Mammary epithelial cell (primary cell): ENCODE data around the gene CLMN.

ENCODE experiments used
- EZH2 ChIP-seq: IDR thresholded peaks from 2 replicates; pipeline ENCODE4 v1.6.1; 2012; ENCODE audit warnings: low read length, inconsistent platforms, borderline replicate concordance
- TF ChIP-seq, protein P1 (sequence below), 2 donors: IDR thresholded peaks in 1 of 2; conservative IDR thresholded peaks in 1 of 2; 2 replicates each; pipeline ENCODE4 v1.5.1; 2011 to 2012; ENCODE audit warnings: inconsistent platforms in 2 of 2, low read length in 2 of 2, mild to moderate bottlenecking in 2 of 2, control low read depth in 1 of 2, low read depth in 1 of 2; ENCODE audit not compliant: insufficient read depth in 1 of 2; ENCODE audit errors: extremely low read depth in 1 of 2

DNA sequence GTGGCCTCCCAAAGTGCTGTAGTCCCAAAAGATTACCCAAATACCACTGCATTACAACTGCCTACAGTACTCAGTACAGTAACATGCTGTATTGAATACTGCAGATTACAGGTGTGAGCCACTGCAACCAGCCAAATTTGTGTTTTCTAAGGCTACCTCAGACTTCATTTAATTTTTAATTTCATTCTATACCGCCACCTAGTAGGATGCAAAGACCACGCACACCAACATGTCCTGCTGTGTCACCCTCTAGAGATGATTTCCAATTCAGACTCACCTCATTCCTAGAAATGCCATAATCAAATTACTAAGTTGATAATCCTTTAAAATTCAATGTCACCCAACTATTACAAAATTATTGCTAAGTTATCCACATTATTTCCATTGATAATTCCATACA lies 177.5 kb downstream of the CLMN start:
- TF ChIP-seq, protein P1, sequence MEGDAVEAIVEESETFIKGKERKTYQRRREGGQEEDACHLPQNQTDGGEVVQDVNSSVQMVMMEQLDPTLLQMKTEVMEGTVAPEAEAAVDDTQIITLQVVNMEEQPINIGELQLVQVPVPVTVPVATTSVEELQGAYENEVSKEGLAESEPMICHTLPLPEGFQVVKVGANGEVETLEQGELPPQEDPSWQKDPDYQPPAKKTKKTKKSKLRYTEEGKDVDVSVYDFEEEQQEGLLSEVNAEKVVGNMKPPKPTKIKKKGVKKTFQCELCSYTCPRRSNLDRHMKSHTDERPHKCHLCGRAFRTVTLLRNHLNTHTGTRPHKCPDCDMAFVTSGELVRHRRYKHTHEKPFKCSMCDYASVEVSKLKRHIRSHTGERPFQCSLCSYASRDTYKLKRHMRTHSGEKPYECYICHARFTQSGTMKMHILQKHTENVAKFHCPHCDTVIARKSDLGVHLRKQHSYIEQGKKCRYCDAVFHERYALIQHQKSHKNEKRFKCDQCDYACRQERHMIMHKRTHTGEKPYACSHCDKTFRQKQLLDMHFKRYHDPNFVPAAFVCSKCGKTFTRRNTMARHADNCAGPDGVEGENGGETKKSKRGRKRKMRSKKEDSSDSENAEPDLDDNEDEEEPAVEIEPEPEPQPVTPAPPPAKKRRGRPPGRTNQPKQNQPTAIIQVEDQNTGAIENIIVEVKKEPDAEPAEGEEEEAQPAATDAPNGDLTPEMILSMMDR (conservative IDR thresholded peaks at IDR 0.05 in 1 of 2, IDR thresholded peaks at IDR 0.05 in 1 of 2; ENCODE audit: extremely low read depth in 1 of 2, insufficient read depth in 1 of 2, low read depth in 1 of 2, low read length in 2 of 2): no peak
- TF ChIP-seq EZH2: no peak
